Panc1 (cell line): ENCODE measurements around the gene PRKCD.

Source experiments
- CTCF ChIP-seq: fragments of 450-650 bp; IDR thresholded peaks from 2 replicates; pipeline ENCODE4 v1.5.1; 2017; ENCODE audit warnings: mild to moderate bottlenecking
- POLR2AphosphoS5 ChIP-seq: IDR thresholded peaks from 2 replicates; pipeline ENCODE4 v1.6.1; 2012; ENCODE audit warnings: mild to moderate bottlenecking, low read depth, low read length, moderate library complexity
- REST ChIP-seq, 2 experiments: IDR thresholded peaks; 2 replicates each; pipeline ENCODE4 v1.6.1; 2011 to 2012; ENCODE audit warnings: low read depth in 2 of 2, control low read depth in 1 of 2, low read length in 1 of 2, mild to moderate bottlenecking in 1 of 2, moderate library complexity in 1 of 2; ENCODE audit not compliant: insufficient read depth in 1 of 2
- TCF7L2 ChIP-seq: IDR thresholded peaks from 2 replicates; pipeline ENCODE4 v1.6.1; 2011; ENCODE audit warnings: mild to moderate bottlenecking, low read depth, low read length, inconsistent platforms

- TF ChIP-seq CTCF, result no peak
- TF ChIP-seq POLR2AphosphoS5, result no peak
- no peak for TF ChIP-seq REST (IDR thresholded peaks at IDR 0.05; ENCODE audit: insufficient read depth in 1 of 2, low read depth in 2 of 2, low read length in 1 of 2)
- no peak for TF ChIP-seq TCF7L2
Observed at GRCh38 chr3:53157974-53158580, 2.9 kb upstream of the PRKCD start.
